ENCODE measurements around the gene MYO9A.

MYO9A gene

DNA sequence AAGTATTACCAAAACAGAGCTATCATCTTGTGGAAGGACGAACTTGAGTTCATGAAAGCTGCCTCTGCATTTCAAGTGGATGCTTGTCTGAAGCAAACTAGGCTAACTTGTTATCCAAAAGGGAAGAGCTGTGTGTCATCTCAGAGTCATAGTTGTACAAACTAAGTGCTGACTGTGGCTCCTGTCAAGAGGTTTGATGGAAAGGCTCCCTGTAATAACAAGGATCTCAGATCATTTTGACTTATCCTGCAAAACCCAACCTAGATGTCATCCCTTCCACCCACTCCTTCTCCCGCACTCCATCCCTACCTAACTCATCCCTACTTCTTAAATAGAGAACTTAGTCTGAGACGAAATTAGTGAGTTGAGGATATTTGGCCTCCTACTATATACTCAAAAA lies 196.8 kb downstream of the MYO9A start (continued):
- TF ChIP-seq TSHZ1 (tag by site-specific recombination; IDR thresholded peaks at IDR 0.05; ENCODE audit: borderline replicate concordance) (no peak), ZNF623 (tag by site-specific recombination; IDR thresholded peaks at IDR 0.05) (no peak)

GRCh38 chr15:71920573-71920972 lies 197.4 kb downstream of the MYO9A start:
- Histone ChIP-seq H3K27ac (ENCODE audit: extremely low read depth, low read depth, low read length) (no peak overlapping the region), H3K9me3 (ENCODE audit: control insufficient read depth, insufficient read depth, low read depth, low read length) (no peaks in the 10 kb centered on the region), H3K4me1 (ENCODE audit: control insufficient read depth, insufficient read depth, low read length) (no peaks in the 10 kb centered on the region), H3K4me3 (ENCODE audit: low read depth, low read length) (no peak overlapping the region), H3K36me3 (ENCODE audit: control insufficient read depth in 2 of 2, insufficient read depth in 1 of 2, low read length in 2 of 2) (no peaks in the 10 kb centered on the region; a peak in 2 of 3 replicates)
- ChIA-PET POLR2A (no interaction called here), CTCF (interaction anchor here (0.6 to 1.1 kb wide), 3 partner anchors 20 to 39 kb away, joined by 3 to 5 read pairs (median 3); no protein-coding TSS in a partner anchor)
- TF ChIP-seq KLF8 (tag by site-specific recombination; IDR thresholded peaks at IDR 0.05) (no peak), BCL11B (tag by site-specific recombination; IDR thresholded peaks at IDR 0.05; ENCODE audit: low read depth) (no peak), ZNF18 (tag by site-specific recombination; IDR thresholded peaks at IDR 0.05) (no peak), ZBTB17 (tag by site-specific recombination; IDR thresholded peaks at IDR 0.05) (no peak), ZNF530 (tag by site-specific recombination; IDR thresholded peaks at IDR 0.05; ENCODE audit: low read depth) (no peak), ZNF777 (tag by site-specific recombination; IDR thresholded peaks at IDR 0.05; ENCODE audit: borderline replicate concordance) (no peak), OSR2 (tag by site-specific recombination; IDR thresholded peaks at IDR 0.05) (no peak), ZNF157 (tag by site-specific recombination; IDR thresholded peaks at IDR 0.05) (no peak), ZBTB21 (tag by site-specific recombination; IDR thresholded peaks at IDR 0.05) (no peak), ZNF169 (tag by site-specific recombination; IDR thresholded peaks at IDR 0.05) (no peak), ZNF146 (tag by site-specific recombination; IDR thresholded peaks at IDR 0.05) (no peak), ZEB2 (tag by site-specific recombination; IDR thresholded peaks at IDR 0.05) (no peak), ZBTB1 (tag by site-specific recombination; IDR thresholded peaks at IDR 0.05) (no peak), ZNF639 (tag by site-specific recombination; IDR thresholded peaks at IDR 0.05) (no peak), TRIM28 (IDR thresholded peaks at IDR 0.05; ENCODE audit: borderline replicate concordance, low read length) (no peak), ZNF473 (tag by site-specific recombination; IDR thresholded peaks at IDR 0.05) (no peak), ZNF645 (tag by site-specific recombination; IDR thresholded peaks at IDR 0.05) (no peak)
- TF ChIP-seq, protein P1, sequence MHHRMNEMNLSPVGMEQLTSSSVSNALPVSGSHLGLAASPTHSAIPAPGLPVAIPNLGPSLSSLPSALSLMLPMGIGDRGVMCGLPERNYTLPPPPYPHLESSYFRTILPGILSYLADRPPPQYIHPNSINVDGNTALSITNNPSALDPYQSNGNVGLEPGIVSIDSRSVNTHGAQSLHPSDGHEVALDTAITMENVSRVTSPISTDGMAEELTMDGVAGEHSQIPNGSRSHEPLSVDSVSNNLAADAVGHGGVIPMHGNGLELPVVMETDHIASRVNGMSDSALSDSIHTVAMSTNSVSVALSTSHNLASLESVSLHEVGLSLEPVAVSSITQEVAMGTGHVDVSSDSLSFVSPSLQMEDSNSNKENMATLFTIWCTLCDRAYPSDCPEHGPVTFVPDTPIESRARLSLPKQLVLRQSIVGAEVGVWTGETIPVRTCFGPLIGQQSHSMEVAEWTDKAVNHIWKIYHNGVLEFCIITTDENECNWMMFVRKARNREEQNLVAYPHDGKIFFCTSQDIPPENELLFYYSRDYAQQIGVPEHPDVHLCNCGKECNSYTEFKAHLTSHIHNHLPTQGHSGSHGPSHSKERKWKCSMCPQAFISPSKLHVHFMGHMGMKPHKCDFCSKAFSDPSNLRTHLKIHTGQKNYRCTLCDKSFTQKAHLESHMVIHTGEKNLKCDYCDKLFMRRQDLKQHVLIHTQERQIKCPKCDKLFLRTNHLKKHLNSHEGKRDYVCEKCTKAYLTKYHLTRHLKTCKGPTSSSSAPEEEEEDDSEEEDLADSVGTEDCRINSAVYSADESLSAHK (tag by site-specific recombination; IDR thresholded peaks at IDR 0.05) = no peak
- TF ChIP-seq, protein P2, sequence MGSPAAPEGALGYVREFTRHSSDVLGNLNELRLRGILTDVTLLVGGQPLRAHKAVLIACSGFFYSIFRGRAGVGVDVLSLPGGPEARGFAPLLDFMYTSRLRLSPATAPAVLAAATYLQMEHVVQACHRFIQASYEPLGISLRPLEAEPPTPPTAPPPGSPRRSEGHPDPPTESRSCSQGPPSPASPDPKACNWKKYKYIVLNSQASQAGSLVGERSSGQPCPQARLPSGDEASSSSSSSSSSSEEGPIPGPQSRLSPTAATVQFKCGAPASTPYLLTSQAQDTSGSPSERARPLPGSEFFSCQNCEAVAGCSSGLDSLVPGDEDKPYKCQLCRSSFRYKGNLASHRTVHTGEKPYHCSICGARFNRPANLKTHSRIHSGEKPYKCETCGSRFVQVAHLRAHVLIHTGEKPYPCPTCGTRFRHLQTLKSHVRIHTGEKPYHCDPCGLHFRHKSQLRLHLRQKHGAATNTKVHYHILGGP (tag by site-specific recombination; IDR thresholded peaks at IDR 0.05) = no peak
- TF ChIP-seq, protein P3, sequence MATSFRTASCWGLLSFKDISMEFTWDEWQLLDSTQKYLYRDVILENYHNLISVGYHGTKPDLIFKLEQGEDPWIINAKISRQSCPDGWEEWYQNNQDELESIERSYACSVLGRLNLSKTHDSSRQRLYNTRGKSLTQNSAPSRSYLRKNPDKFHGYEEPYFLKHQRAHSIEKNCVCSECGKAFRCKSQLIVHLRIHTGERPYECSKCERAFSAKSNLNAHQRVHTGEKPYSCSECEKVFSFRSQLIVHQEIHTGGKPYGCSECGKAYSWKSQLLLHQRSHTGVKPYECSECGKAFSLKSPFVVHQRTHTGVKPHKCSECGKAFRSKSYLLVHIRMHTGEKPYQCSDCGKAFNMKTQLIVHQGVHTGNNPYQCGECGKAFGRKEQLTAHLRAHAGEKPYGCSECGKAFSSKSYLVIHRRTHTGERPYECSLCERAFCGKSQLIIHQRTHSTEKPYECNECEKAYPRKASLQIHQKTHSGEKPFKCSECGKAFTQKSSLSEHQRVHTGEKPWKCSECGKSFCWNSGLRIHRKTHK (tag by site-specific recombination; IDR thresholded peaks at IDR 0.05) = no peak
